COLO668 (cell line): ENCODE data around the gene C4orf46.

Experiments
- DNase-seq: peaks from one replicate; lab custom pipeline; 2025; ENCODE audit not compliant: unreplicated experiment; lab: John Stamatoyannopoulos, UW

C4orf46 gene

GRCh38 chr4:158656439-158656838 is 15.2 kb downstream of the C4orf46 start:
- DNase-seq: no peak

GRCh38 chr4:158652920-158653319 is 18.8 kb downstream of the C4orf46 start:
- DNase-seq: no peak

GRCh38 chr4:158649111-158649680 is 22.5 kb downstream of the C4orf46 start:
- DNase-seq: no peak

- no peak for DNase-seq
Measured at GRCh38 chr4:158644760-158645159, 26.9 kb downstream of the C4orf46 start.

- DNase-seq: no peak
Measured at GRCh38 chr4:158644356-158644755, 27.3 kb downstream of the C4orf46 start.

GRCh38 chr4:158636619-158637018 is 35.1 kb downstream of the C4orf46 start:
- DNase-seq: no peak

- DNase-seq: no peak
Measured at GRCh38 chr4:158630893-158631292, 40.8 kb downstream of the C4orf46 start.

GRCh38 chr4:158625544-158625943 is 46.1 kb downstream of the C4orf46 start:
- DNase-seq: no peak

- peak; percentile 6 for DNase-seq
Measured at GRCh38 chr4:158624889-158625478, 46.7 kb downstream of the C4orf46 start.

GRCh38 chr4:158622251-158622650 is 49.4 kb downstream of the C4orf46 start:
- DNase-seq: no peak

GRCh38 chr4:158621729-158622128 is 50.0 kb downstream of the C4orf46 start:
- no peak for DNase-seq

- no peak for DNase-seq
Measured at GRCh38 chr4:158617956-158618355, 53.7 kb downstream of the C4orf46 start.
